ENCODE measurements around the gene DRGX.

The DRGX gene

DNA sequence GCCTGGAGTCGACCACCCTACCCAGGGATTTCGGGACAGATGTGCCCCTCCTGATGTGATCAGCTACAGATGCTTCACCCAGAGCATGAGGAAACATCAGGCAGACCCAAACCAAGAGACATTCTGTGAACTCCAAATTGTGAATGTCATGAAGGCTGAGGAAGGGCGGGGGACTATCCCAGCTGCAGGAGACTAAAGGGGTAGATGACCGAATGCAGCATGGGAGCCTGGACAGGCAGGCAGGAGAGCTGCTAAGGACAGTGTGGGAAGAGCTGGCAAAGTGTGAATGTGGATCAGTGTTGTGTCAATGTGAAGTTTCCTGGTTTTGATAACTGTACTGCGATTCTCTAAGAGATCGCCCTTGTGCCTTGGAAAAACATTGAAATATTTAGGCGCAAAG, 19.2 kb upstream of the DRGX start:
- Mint-ChIP-seq H3K4me3 (no peak overlapping the region), H3K36me3 (no peaks in the 10 kb centered on the region), H3K9me3 (no peaks in the 10 kb centered on the region), H3K27ac (no peak overlapping the region), H3K27me3 (peaks cover 7% of the 10 kb centered on the region), H3K4me1 (no peaks in the 10 kb centered on the region)
- ATAC-seq: no peak

DNA sequence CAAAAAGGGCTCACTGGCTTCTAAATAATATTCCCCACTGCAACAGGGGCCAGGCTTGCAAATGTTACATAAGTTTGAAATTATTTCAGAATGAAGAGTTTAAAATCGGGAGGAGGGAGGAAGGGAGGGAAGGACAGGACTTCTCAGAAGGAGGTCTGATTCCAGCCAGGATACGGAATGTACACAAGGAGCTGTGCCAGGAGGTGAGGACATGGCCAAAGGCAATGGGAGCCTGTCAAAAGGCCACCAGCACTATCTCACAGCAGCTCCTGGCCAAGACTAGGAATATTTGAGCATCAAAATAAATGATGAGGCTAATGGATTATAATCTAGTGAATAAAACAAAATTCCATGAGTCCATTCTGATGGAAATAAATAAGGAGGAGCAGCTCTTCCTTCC, 18.6 kb upstream of the DRGX start:
- H3K27ac Mint-ChIP-seq: no peak overlapping the region
- H3K9me3 Mint-ChIP-seq: no peaks in the 10 kb centered on the region
- H3K36me3 Mint-ChIP-seq: no peaks in the 10 kb centered on the region
- no peaks in the 10 kb centered on the region for H3K4me1 Mint-ChIP-seq
- H3K4me3 Mint-ChIP-seq: no peak overlapping the region
- peaks cover 13% of the 10 kb centered on the region for H3K27me3 Mint-ChIP-seq
- no peak for ATAC-seq

DNA sequence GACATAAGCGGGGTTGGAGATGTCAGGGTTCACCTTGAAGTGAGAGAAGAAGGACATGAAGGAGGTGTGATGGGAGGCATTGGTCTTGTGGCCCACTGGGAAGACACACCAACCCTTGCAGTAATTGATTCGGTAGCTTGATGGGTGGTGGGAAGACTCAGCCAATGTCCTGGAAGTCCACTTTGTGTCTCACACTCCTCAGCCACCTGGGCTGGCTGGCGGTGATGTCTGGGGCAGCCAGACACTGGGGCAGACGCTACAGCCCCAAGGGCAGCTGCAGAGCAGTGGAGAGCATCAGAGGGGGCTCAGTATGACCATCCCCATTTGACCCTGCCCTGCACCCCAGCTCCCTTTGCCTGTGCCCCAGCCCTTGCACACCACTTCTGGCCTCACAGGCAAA, 16.7 kb upstream of the DRGX start:
- peaks cover 31% of the 10 kb centered on the region for H3K27me3 Mint-ChIP-seq
- ATAC-seq: no peak
- no peaks in the 10 kb centered on the region for H3K9me3 Mint-ChIP-seq
- peaks cover 4% of the 10 kb centered on the region for H3K4me1 Mint-ChIP-seq
- no peak overlapping the region for H3K27ac Mint-ChIP-seq
- H3K36me3 Mint-ChIP-seq: no peaks in the 10 kb centered on the region
- no peak overlapping the region for H3K4me3 Mint-ChIP-seq

DNA sequence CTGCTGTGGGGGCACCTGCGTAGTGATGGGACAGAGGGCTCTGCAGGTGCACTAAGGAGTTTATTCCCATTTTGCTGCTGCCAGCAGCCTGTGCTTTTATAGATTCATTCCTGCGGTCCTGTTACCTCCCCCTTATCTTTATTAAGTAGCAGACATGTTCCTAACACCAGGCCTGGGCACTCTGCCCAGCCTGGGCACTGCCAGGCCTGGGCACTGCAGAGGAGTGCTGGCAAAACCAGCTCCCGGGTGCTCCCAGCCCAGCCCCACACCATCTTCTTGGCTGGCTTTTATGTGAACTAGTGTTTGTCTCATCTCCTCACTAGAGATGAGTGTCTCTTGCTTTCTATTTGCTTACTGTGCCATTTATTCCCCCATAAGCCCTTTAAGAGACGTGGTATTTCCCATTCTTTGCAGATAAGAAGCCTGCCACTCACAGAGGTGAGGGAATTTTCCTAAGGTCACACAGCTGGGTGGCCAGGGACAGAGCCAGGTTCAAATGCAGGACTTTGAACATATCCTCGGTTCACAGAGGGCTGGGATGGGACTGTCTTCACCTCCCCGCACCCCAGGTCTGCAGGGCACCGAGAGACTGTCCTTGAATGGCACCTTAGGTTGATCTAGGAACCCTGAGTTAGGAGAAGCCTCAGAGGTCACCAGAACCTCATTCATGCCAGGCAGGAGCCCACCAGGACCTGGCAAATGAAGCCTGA, 14.6 kb upstream of the DRGX start:
- no peak overlapping the region for H3K4me3 Mint-ChIP-seq
- H3K27me3 Mint-ChIP-seq: peaks cover 42% of the 10 kb centered on the region
- H3K4me1 Mint-ChIP-seq: peaks cover 6% of the 10 kb centered on the region

DNA sequence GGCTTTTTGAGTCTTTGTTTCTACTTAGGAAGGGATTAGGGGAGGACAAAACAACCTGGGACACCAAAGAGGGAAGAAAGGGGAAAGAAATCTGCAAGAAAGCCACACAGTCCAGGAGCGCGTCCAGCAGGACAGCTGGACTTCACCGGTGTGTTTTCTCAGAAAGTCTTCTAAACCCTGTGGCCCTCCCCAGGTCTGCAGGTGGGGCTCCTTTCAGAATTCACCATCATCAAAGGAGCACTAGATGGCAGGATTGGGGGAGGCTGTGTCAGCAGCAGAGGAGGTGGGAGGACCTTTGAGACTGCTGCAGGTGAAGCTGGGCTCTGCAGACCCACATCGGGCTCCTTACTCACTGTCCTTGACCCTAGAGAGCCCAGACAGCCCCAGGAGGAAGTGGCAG, 13.9 kb upstream of the DRGX start:
- Mint-ChIP-seq H3K36me3 (no peaks in the 10 kb centered on the region), H3K27me3 (peaks cover 46% of the 10 kb centered on the region)

More for the DNA sequence above, 14.6 kb upstream of the DRGX start:
- Mint-ChIP-seq H3K36me3 (no peaks in the 10 kb centered on the region), H3K9me3 (no peaks in the 10 kb centered on the region), H3K27ac (no peak overlapping the region)
- ATAC-seq: peak; percentile 15

DNA sequence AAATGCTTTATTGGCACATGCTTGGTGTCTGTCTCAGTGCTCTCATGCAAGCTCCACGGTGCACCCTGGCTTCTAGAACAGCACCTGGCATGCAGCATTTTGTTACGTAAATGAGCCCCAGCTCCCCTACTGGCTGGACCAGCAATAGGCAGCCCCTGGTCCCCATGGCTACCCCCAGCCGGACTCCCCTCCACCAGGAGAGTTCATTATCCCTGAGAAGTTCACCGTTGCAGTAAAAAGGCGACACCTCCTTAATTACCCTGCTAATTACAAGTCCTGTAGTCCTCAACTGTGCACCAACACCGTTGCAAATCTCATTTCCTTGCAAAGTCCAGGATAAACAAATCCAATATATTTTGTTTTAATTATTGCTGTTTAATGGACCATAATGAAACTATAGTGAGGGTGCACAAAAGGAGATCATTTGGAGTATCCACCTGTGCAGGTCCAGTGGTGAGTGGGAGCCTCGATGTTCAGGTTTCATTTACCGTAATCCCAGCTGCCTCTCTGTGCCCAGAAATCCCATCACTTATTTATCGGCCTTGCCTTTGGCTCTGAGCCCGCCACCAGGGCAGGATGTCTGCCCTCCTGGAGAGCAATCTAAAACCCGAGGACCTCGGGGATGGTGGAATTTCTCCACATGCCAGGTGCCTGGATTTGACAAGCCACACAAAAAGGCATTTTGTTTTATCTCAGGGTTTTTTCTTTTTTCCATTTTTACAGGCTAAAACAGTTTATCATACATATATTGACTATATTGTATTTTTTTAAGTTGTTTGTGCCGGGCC, 12.8 kb upstream of the DRGX start:
- H3K4me3 Mint-ChIP-seq: no peak overlapping the region
- peaks cover 57% of the 10 kb centered on the region for H3K27me3 Mint-ChIP-seq

More for the DNA sequence above, 13.9 kb upstream of the DRGX start:
- Mint-ChIP-seq H3K27ac (no peak overlapping the region), H3K4me1 (peaks cover 6% of the 10 kb centered on the region), H3K9me3 (no peaks in the 10 kb centered on the region), H3K4me3 (no peak overlapping the region)
- ATAC-seq: no peak

DNA sequence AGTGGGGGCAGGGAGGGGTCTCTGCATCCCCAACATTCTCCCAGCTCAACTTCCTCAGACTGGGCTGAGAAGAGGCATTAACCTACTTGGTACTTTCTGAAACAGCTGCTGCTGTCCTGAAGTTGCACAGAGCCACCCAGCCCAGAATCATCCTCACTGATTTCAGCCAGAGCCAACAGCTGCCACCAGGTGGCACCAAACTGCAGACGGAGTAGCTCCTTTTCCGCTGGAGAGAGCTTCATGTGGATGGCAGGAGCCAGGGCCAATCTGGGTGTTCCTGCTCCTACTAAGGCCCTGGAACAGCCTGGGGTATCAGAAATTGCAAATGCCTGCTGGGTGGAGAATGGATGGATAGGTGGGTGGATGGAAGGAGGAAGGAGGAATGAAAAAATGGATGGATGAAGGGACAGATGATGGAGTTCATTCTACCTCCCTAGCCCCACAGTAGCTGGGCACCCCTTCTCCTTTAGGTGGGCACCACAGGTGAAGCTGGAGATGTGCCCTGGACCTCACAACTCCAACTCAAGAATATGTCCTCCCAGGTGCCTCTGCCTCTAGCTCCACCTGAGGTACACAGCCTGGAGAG, 11.8 kb upstream of the DRGX start:
- peak; percentile 58 for ATAC-seq
- no peaks in the 10 kb centered on the region for H3K36me3 Mint-ChIP-seq
- H3K4me3 Mint-ChIP-seq: no peak overlapping the region
- no peak overlapping the region for H3K27ac Mint-ChIP-seq
- H3K4me1 Mint-ChIP-seq: peaks cover 6% of the 10 kb centered on the region
- H3K9me3 Mint-ChIP-seq: no peaks in the 10 kb centered on the region
- peaks cover 66% of the 10 kb centered on the region for H3K27me3 Mint-ChIP-seq

More for the DNA sequence above, 12.8 kb upstream of the DRGX start:
- ATAC-seq: no peak
- Mint-ChIP-seq H3K9me3 (no peaks in the 10 kb centered on the region), H3K4me1 (peaks cover 6% of the 10 kb centered on the region), H3K27ac (no peak overlapping the region), H3K36me3 (no peaks in the 10 kb centered on the region)

DNA sequence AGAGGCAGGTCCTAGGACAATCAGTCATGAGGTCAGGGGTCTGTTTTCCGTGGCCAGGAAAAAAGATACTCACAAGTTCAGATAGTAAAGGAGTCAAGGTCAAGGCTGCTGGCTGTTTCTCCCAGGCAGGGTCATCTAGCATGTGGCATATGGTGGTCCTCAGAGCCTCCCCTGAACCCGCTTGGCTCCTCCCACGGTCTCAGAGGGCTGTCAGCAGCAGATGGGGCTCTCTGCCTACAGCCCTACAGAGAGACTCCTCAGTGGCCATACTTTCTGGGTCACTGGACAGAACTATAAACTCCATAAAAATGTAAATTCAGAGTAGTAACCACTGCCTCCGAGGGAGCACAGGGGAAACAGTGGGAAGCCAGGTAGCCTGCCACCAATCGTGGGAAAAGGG, 11.3 kb upstream of the DRGX start:
- Mint-ChIP-seq H3K9me3 (no peaks in the 10 kb centered on the region), H3K4me1 (peaks cover 6% of the 10 kb centered on the region), H3K36me3 (no peaks in the 10 kb centered on the region), H3K27me3 (peaks cover 69% of the 10 kb centered on the region), H3K27ac (no peak overlapping the region), H3K4me3 (no peak overlapping the region)
- ATAC-seq: no peak

DNA sequence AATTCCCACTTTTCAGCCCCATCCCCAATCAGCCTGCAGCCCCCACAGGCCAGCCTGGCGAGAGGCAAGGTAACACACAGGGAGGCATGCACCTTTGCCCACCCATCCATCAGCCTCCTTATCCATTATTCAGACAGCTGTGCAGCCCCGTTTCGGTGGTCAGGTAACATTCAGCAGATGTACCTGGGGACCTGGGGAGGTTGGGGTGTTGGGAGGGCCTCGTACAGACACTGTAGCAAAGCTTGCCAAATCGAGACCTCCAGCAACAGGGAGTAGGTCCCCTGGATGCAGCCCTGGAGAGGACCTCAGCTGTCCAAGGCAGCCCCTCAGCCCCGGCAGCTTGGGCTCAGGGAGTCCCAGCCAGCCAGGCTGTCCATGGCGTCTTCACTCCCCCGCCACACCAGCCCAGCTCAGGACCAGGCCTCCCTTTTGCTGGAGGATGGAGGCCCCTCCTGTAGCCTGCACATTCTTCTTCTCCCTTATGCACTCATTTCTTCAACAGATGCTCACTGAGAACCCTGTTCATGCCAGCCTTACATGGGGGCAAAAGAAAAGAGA, 8.5 kb upstream of the DRGX start:
- Mint-ChIP-seq H3K4me1 (peaks cover 6% of the 10 kb centered on the region), H3K9me3 (no peaks in the 10 kb centered on the region), H3K4me3 (no peak overlapping the region), H3K36me3 (no peaks in the 10 kb centered on the region), H3K27me3 (peaks cover 76% of the 10 kb centered on the region), H3K27ac (no peak overlapping the region)
- no peak for ATAC-seq

DNA sequence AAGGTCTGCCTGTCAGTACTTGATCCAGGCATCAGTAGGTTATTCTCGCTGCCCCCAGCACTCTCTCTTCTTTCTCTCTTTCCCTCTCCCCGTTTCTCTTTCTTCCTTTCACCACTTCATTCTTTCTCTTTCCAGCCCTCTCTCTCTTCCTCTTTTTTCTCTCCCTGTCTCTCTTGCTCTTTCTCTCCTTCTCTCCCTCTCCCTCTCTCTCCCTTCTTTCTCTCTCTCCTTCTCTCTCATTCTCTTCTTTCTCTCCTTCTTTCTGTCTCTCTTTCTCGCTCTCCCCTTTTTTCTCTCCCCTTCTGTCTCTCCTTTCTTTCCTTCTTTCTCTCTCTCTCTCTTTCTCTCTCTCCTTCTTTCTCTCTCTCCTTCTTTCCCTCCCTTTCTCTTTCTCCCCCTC, 7.5 kb upstream of the DRGX start:
- no peak for ATAC-seq
- Mint-ChIP-seq H3K9me3 (no peaks in the 10 kb centered on the region), H3K4me3 (no peak overlapping the region), H3K27me3 (peaks cover 77% of the 10 kb centered on the region), H3K27ac (no peak overlapping the region), H3K36me3 (no peaks in the 10 kb centered on the region), H3K4me1 (peaks cover 11% of the 10 kb centered on the region)

DNA sequence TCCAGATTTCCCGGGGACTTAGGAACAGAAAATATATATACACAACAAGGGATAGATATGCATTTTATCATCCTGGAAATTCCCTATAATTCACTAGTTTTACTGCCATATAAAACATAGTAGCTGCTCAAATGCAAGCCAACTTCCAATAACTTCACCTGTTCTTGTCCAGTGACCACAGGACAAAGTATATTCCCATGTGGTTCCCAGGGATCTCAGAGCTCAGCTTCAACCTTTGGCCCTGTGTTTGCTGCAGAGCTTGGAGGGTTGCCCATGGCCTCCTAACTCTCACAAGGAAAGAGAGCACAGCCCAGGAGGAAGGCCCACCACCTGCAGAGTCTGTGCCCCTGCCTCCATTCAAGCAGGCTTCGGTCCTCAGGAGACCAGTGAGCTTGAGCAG, 4.5 kb upstream of the DRGX start:
- H3K36me3 Mint-ChIP-seq: no peaks in the 10 kb centered on the region

DNA sequence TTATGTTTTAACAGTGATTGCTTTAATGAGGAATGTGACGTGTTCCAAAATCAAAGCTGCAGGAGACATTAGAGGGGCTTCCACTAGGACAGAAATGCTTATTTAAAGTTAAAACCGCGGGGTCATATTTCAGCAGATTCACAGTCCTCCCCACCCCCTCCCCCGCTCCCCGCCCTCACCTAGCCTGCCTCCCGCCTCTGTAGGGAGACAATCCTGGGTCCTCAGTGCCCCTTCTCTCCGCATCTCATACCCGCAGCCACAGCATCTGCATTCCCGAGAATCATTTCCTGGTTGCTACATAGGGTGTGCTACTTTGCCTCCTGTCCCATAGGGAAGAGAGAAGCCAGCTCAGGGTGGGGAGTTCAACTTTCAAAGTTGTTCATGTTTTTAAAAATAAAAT, 3.1 kb upstream of the DRGX start:
- Mint-ChIP-seq H3K27ac (no peak overlapping the region), H3K36me3 (no peaks in the 10 kb centered on the region), H3K4me3 (no peak overlapping the region), H3K27me3 (peaks cover 88% of the 10 kb centered on the region), H3K4me1 (peaks cover 19% of the 10 kb centered on the region), H3K9me3 (no peaks in the 10 kb centered on the region)
- no peak for ATAC-seq

More for the DNA sequence above, 4.5 kb upstream of the DRGX start:
- Mint-ChIP-seq H3K4me3 (no peak overlapping the region), H3K27me3 (peaks cover 84% of the 10 kb centered on the region), H3K9me3 (no peaks in the 10 kb centered on the region), H3K27ac (no peak overlapping the region), H3K4me1 (peaks cover 14% of the 10 kb centered on the region)
- ATAC-seq: no peak

DNA sequence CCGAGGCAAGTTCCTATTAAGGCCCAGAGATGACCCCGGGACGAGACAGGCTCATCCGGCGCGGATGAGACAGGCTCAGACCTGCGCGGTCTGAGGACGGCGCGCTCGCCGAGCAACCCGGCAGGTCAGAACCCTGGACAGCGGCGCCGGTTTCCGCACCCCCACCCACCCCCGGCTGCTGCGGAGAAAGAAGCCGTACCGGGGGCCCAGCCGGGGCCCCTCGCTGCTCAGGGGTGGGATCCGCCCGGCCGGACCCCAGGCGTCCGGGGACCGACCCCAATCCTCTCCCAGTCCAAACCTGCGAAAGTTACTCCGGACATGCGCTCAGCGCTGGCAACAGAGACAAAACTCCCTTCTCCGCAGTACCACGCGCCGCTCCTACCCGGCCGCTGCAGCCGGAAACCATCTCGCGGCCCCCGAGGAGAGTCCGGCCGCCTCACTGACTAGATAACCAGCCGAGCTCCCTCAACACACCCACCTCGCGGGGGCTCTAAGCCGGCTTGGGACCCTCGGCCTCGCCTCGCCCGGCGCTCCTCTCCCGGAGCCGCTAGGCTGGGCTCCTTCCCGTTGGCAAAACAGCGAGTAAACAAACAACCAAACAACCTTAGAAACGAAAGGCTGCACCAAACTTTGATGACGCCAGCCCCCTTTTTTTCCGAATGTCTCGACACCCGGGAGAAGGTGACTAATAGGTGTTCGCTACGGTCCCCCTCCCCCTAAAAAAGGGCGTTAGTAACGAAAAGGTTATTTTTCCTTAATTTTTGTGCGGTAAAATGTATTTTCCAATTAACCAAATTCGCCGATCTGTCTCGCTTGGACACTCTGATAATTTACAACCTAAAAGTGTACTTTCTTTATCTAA, 2.3 kb upstream of the DRGX start:
- Mint-ChIP-seq H3K27ac (no peak overlapping the region), H3K36me3 (no peaks in the 10 kb centered on the region), H3K4me3 (peak overlapping the region; percentile 60), H3K4me1 (peaks cover 19% of the 10 kb centered on the region), H3K27me3 (peaks cover 88% of the 10 kb centered on the region), H3K9me3 (no peaks in the 10 kb centered on the region)
- peak; percentile 80 for ATAC-seq

DNA sequence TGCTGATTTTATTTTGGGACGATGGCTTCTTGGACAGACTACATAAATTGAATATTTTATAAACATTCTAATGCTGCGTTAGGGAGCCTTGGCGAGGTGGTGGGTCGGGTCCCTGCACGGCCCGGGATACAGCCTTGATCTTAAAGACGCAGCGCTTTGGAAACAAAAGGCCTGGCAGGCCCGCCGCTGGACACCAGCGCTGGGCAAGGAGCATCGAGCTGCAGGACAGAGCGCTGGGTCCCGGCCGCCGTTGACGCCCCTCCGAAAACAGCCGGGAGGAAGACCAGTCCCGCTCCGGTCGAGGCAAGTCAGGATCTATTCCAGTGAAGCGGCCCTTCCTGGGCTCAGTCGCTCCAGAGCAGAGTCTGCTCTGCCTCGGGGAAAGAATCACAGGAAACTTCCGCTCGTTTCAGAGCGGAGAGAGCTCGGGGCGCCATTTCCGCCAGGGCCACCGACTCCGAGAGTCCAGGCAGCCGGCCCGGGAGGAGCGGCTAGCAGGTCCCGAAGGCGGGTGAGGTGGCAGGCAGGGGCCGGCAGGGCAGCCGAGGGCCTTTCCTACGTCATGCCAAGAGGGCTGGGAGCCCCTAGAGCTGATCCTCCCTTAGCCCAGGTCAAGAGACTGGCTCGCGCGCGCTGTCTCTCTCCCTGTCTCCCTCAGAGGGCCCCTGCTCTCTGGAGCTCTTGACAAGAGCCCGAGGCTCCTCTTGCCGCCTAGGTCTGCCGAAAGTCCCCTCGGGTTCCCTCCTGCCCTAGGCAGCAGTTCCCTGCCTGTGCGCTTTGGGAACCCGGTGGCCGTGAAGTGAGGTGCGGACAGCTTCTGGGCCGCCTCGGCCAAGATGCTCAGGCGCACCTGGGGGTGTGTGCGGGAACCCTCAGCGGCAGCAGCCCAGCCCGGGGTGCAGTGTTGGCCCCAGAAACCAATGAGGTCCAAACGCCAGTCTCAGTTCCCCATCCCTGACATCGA, 1.4 kb upstream of the DRGX start:
- no peak for ATAC-seq

More for the DNA sequence above, 1.4 kb upstream of the DRGX start:
- Mint-ChIP-seq H3K4me3 (no peak overlapping the region), H3K4me1 (peaks cover 19% of the 10 kb centered on the region), H3K36me3 (no peaks in the 10 kb centered on the region), H3K9me3 (no peaks in the 10 kb centered on the region), H3K27me3 (peaks cover 90% of the 10 kb centered on the region), H3K27ac (no peak overlapping the region)
